ENCODE results near the gene THEM4.
"Not testable (repeated sequence)": the region's sequence is repeated elsewhere in the genome, so short reads cannot be mapped to it uniquely, and the experiment has no call there.

The THEM4 gene

DNA sequence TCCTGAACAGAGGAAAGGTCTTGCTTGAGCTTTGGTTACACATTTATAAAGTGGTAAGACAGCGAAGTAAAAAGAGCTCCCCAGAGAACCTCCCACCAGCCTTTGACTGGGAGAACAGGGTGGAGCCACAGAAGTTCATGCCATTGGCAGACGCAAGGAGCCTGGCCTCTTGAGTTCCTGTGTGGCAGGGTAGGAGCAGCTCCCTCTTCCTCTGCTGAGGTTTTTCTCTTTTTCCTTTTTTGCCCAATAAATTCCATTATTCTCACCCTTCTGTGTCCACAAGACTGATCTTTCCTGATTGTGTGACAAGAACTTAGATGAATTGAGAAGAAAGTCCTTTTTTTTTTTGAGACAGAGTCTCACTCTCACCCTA, 4.3 kb downstream of the THEM4 start:
- H3K4me3 ChIP-seq (replicated peaks; ENCODE audit: low read depth, low read length), result no peak overlapping the region
- peak; percentile 59 for DNase-seq (ENCODE audit: low read depth)

DNA sequence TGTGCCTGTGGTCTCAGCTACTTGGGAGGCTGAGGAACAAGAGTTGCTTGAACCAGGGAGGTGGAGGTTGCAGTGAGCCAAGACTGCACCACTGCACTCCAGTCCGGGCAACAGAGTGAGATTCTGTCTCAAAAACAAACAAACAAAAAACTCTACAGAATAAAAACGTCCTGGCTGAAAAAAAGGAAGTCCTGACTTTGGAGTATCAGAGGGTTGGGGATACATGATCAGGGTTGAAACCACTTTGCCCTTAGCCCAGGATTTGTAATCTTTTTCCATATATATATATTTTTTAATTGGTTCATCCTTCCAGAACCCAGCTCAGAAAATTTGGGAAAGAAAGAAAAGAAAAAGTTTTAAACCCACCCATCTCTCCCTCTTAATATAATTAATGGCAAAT, 6.5 kb downstream of the THEM4 start:
- TF ChIP-seq, protein P1, sequence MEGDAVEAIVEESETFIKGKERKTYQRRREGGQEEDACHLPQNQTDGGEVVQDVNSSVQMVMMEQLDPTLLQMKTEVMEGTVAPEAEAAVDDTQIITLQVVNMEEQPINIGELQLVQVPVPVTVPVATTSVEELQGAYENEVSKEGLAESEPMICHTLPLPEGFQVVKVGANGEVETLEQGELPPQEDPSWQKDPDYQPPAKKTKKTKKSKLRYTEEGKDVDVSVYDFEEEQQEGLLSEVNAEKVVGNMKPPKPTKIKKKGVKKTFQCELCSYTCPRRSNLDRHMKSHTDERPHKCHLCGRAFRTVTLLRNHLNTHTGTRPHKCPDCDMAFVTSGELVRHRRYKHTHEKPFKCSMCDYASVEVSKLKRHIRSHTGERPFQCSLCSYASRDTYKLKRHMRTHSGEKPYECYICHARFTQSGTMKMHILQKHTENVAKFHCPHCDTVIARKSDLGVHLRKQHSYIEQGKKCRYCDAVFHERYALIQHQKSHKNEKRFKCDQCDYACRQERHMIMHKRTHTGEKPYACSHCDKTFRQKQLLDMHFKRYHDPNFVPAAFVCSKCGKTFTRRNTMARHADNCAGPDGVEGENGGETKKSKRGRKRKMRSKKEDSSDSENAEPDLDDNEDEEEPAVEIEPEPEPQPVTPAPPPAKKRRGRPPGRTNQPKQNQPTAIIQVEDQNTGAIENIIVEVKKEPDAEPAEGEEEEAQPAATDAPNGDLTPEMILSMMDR (IDR thresholded peaks at IDR 0.05; ENCODE audit: low read length, missing control alignments), result no peak
- H3K4me3 ChIP-seq (replicated peaks; ENCODE audit: low read depth, low read length), result no peak overlapping the region
- DNase-seq (ENCODE audit: low read depth), result no peak

More for the DNA sequence above, 4.3 kb downstream of the THEM4 start:
- TF ChIP-seq, protein P1 (IDR thresholded peaks at IDR 0.05; ENCODE audit: low read length, missing control alignments), result no peak

DNA sequence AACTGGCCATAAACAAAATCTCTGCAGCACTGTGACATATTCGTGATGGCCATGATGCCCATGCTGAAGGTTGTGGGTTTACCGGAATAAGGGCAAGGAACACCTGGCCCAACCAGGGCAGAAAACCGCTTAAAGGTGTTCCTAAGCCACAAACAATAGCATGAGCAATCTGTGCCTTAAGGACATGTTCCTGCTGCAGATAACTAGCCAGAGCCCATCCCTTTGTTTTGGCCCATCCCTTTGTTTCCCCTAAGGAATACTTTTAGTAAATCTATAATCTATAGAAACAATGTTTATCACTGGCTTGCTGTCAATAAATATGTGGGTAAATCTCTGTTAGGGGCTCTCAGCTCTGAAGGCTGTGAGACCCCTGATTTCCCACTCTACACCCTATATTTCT, 8.5 kb downstream of the THEM4 start:
- not testable (repeated sequence) for DNase-seq (ENCODE audit: low read depth); H3K4me3 ChIP-seq (replicated peaks; ENCODE audit: low read depth, low read length)

DNA sequence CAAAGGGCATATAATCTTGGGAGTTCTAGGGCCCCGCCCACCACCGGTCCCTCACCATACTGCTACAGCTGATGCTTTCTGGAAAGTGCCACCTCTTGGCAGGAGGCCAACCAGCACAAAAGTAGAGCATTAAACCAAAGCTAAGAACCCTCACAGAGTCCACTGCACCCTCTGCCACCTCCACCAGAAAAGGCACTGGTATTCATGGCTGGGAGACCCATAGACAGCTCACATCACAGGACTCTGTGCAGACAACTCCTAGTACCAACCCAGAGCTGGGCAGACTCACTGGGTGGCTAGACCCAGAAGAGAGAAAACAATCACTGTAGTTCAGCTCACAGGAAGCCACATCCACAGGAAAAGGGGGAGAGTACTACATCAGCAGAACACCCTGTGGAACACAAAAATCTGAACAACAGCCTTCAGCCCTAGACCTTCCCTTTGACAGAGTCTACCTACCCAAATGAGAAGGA, 10.8 kb downstream of the THEM4 start:
- TF ChIP-seq, protein P1 (IDR thresholded peaks at IDR 0.05; ENCODE audit: low read length, missing control alignments), result no peak
- H3K4me3 ChIP-seq (replicated peaks; ENCODE audit: low read depth, low read length), result no peak overlapping the region
- DNase-seq (ENCODE audit: low read depth), result no peak

DNA sequence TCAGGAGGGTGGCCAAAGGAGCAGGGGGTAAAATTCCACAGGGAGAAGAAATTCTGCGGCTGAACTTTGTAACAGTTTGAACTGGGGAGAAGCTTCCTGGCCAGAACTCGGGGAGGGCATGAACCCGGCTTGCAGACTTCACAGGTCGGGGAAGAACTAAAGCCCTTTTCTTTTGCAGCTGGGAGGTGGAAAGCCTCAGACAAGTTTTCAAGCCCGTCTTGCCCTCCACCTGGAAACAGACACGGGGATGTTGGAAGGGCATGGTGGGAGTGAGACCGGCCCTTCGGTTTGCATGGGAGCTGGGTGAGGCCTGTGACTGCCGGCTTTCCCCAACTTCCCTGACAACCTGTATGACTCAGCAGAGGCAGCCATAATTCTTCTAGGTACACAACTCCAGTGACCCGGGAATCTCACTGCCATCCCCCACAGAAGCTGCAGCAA, 11.3 kb downstream of the THEM4 start:
- no peak overlapping the region for H3K4me3 ChIP-seq (replicated peaks; ENCODE audit: low read depth, low read length)
- no peak for DNase-seq (ENCODE audit: low read depth)
- TF ChIP-seq, protein P1 (IDR thresholded peaks at IDR 0.05; ENCODE audit: low read length, missing control alignments), result no peak

DNA sequence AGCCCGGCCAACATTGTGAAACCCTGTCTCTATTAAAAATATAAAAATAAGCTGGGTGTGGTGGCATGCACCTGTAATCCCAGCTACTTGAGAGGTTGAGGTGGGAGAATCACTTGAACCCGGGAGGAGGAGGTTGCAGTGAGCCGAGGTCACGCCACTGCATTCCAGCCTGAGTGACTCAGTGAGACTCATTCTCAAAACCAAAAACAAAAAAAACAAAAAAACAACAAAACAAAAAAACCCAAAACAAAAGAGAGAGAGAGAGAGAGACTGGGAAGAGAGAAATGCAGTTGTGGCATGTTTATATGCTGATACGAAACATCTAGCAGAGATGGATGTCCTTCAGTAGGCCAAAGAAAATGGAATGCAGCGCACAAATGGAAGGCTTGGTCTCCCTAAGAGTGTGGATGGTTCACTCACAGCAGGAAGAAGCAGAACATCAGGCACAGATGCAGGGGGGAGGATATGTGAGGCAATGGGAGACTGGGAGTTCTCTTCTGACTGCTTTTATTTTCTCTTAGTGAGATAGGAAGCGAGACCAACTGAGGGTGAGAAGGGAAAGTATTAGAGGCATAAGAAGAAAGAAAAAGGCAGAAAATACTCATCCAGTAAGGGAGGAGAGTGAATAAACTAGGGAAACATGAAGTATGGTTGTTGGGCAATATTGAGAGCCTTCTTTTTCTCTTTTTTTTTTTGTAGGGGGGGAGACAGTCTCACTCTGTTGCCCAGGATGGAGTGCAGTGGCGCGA, 16.0 kb downstream of the THEM4 start:
- TF ChIP-seq, protein P1 (IDR thresholded peaks at IDR 0.05; ENCODE audit: low read length, missing control alignments), result no peak
- no peak overlapping the region for H3K4me3 ChIP-seq (replicated peaks; ENCODE audit: low read depth, low read length)
- DNase-seq (ENCODE audit: low read depth), result no peak

DNA sequence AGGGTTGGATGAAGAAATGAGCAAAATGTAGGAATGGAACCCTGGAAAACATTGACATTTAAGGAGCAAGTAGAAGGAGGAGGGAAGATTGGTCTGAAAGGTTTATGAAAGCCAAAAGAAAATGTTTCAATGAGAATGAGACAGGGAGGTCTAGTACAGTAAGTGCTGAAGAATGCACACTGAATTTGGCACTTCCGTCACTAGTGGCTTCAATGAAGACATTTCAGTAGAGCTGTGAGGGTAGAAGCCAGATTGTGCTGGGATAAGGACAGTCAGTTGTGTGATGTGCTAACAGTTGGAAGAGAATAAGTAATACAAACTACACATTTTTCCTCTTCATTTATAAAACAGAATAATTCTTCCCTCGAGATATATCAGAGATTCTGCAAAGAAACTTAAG, 17.1 kb downstream of the THEM4 start:
- peak; percentile 70 for DNase-seq (ENCODE audit: low read depth)
- no peak overlapping the region for H3K4me3 ChIP-seq (replicated peaks; ENCODE audit: low read depth, low read length)
- TF ChIP-seq, protein P1 (IDR thresholded peaks at IDR 0.05; ENCODE audit: low read length, missing control alignments), result no peak

All from fibroblast of pulmonary artery (primary cell).